ENCODE data around the gene TRAPPC4. TPM values are rescaled to one million over a fixed set of nuclear protein-coding genes. Genes with fewer than 3 reads are reported as not detected.
"Not testable (repeated sequence)": the region's sequence is repeated elsewhere in the genome, so short reads cannot be mapped to it uniquely, and the experiment has no call there.

Gene TRAPPC4
- total RNA-seq, 1 donor from 2014 or later: 32.7 TPM

DNA sequence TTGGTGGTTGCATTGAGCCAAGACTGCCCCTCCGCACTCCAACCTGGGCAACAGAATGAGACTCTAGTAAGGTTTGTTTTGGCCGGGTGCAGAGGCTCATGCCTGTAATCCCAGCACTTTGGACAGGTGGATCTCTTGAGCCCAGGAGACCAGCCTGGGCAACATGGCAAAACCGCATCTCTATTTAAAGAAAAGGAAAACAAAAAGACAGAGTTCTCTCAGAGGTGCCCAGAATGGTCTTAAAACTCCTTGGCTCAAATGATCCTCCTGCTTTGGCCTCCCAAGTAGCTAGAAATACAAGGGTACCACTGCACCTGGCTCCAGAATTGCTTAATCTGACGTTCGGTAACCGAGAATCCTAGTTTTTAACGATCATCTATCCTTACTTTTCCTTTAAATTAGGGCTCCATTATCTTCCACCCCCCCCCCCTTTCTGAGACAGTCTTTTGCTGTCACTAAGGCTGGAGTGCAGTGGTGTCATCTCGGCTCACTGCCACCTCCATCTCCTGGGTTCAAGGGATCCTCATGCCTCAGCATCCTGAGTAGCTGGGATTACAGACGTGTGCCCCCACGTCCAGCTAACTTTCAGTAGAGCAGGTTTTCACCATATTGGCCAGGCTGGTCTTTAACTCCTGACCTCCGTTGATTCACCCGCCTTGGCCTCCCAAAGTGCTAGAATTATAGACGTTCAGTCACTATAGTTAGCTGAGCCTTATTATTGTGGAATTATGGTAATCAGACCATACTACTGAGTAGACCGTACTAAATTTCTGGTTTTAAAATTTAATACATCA lies 2.2 kb upstream of the TRAPPC4 start:
- H3K4me3 ChIP-seq: peak overlapping the region; percentile 79
- H3K27me3 ChIP-seq (ENCODE audit: low read depth): no peaks in the 10 kb centered on the region
- H3K9me3 ChIP-seq (replicated peaks): no peaks in the 10 kb centered on the region
- H3K4me1 ChIP-seq: peaks cover 60% of the 10 kb centered on the region
- TF ChIP-seq, protein P1, sequence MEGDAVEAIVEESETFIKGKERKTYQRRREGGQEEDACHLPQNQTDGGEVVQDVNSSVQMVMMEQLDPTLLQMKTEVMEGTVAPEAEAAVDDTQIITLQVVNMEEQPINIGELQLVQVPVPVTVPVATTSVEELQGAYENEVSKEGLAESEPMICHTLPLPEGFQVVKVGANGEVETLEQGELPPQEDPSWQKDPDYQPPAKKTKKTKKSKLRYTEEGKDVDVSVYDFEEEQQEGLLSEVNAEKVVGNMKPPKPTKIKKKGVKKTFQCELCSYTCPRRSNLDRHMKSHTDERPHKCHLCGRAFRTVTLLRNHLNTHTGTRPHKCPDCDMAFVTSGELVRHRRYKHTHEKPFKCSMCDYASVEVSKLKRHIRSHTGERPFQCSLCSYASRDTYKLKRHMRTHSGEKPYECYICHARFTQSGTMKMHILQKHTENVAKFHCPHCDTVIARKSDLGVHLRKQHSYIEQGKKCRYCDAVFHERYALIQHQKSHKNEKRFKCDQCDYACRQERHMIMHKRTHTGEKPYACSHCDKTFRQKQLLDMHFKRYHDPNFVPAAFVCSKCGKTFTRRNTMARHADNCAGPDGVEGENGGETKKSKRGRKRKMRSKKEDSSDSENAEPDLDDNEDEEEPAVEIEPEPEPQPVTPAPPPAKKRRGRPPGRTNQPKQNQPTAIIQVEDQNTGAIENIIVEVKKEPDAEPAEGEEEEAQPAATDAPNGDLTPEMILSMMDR (IDR thresholded peaks at IDR 0.05; ENCODE audit: borderline replicate concordance): no peak
- intact Hi-C loops (cut with micrococcal nuclease): no loop called here
- no peak for DNase-seq
- peaks cover 55% of the 10 kb centered on the region for H3K36me3 ChIP-seq
- H3K27ac ChIP-seq (replicated peaks): no peak overlapping the region

DNA sequence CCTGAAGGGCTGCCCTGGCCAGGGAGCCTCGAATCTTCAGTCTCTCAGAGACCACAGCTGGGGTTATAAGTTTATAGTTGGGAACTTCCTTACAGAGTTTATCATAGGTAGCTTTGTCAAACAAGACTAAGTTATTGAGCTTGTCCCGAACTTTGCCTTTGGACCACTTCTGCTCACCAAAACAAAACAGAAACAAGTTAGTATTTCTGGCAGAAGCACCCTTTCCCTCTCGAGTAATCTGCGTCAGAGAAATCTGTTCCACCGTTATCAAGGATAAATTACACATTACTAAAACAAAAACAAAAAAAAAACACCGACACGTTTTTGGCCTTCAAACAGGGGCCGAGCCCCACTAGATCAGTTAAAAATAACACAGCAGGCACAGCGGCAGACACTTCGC lies 1.2 kb upstream of the TRAPPC4 start:
- Histone ChIP-seq H3K4me3 (peak overlapping the region; percentile 79), H3K36me3 (peaks cover 55% of the 10 kb centered on the region), H3K27ac (replicated peaks) (peak overlapping the region; percentile 97), H3K4me1 (peaks cover 64% of the 10 kb centered on the region)
- H3K9me3 ChIP-seq (replicated peaks); H3K27me3 ChIP-seq (ENCODE audit: low read depth); intact Hi-C loops (cut with micrococcal nuclease); DNase-seq: not testable (repeated sequence)

DNA sequence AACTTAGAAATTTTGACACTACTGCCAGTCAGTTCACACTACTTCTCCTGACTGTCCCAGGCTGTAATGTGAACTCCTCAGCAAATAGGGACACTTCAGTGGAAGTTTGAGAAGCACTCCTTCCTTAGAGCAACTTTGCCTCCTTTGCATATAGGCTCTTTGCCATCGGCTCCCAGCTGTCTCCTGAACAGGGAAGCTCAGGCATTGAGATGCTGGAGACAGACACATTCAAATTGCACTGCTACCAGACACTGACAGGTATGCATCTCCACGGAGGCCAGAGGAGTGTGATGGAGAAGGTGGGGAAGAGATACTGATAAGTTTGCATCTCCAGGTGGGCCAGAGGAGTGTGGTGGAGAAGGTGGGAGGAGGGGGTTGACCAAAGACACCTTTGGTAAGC lies 1.4 kb downstream of the TRAPPC4 start:
- intact Hi-C loops (cut with micrococcal nuclease): no loop called here
- Histone ChIP-seq H3K4me3 (peak overlapping the region; percentile 79), H3K9me3 (replicated peaks) (no peaks in the 10 kb centered on the region), H3K27ac (replicated peaks) (no peak overlapping the region), H3K36me3 (peaks cover 58% of the 10 kb centered on the region), H3K27me3 (ENCODE audit: low read depth) (no peaks in the 10 kb centered on the region), H3K4me1 (peaks cover 72% of the 10 kb centered on the region)
- no peak for DNase-seq
- TF ChIP-seq, protein P1 (IDR thresholded peaks at IDR 0.05; ENCODE audit: borderline replicate concordance): no peak

DNA sequence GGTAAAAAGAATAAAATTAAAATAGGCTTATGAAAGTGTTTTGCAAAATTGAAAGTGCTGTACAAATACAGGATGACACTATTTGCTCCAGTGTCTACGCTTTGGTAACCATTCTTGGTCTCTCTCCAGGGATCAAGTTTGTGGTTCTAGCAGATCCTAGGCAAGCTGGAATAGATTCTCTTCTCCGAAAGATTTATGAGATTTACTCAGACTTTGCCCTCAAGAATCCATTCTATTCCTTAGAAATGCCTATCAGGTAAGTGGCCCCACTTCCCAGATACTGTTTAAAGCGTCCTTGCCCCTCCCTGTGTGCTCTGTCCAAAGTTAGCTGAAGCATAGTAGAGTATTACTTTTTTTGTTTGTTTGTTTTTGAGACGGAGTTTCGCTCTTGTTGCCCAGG lies 3.1 kb downstream of the TRAPPC4 start:
- Histone ChIP-seq H3K27me3 (ENCODE audit: low read depth) (no peaks in the 10 kb centered on the region), H3K9me3 (replicated peaks) (no peaks in the 10 kb centered on the region), H3K4me1 (peaks cover 62% of the 10 kb centered on the region), H3K27ac (replicated peaks) (no peak overlapping the region), H3K4me3 (no peak overlapping the region), H3K36me3 (peaks cover 52% of the 10 kb centered on the region)
- TF ChIP-seq, protein P1 (IDR thresholded peaks at IDR 0.05; ENCODE audit: borderline replicate concordance): no peak
- intact Hi-C loops (cut with micrococcal nuclease): no loop called here
- no peak for DNase-seq

DNA sequence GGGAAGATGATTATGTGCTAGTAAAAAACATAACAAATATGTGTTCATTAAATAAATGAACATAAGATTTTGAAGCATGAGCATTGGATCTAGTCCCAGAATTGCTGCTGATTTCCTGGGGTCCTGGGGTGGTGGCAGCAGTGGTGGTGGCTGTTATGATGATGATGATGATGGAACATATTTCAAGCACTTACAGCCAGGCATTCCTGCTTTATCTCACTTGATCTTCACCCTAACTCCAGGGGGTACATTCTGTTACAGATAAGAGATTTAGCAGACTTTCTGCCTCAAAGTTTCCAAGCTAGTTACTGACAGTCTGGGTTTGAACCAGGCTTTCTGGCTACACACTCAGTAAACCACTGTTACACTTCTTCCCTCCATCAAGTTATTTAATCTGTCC lies 5.2 kb downstream of the TRAPPC4 start:
- Histone ChIP-seq H3K36me3 (peaks cover 59% of the 10 kb centered on the region), H3K4me3 (no peak overlapping the region), H3K27me3 (ENCODE audit: low read depth) (no peaks in the 10 kb centered on the region), H3K4me1 (peaks cover 48% of the 10 kb centered on the region), H3K9me3 (replicated peaks) (no peaks in the 10 kb centered on the region), H3K27ac (replicated peaks) (no peak overlapping the region)
- TF ChIP-seq, protein P1 (IDR thresholded peaks at IDR 0.05; ENCODE audit: borderline replicate concordance): no peak
- intact Hi-C loops (cut with micrococcal nuclease): no loop called here
- DNase-seq: no peak

DNA sequence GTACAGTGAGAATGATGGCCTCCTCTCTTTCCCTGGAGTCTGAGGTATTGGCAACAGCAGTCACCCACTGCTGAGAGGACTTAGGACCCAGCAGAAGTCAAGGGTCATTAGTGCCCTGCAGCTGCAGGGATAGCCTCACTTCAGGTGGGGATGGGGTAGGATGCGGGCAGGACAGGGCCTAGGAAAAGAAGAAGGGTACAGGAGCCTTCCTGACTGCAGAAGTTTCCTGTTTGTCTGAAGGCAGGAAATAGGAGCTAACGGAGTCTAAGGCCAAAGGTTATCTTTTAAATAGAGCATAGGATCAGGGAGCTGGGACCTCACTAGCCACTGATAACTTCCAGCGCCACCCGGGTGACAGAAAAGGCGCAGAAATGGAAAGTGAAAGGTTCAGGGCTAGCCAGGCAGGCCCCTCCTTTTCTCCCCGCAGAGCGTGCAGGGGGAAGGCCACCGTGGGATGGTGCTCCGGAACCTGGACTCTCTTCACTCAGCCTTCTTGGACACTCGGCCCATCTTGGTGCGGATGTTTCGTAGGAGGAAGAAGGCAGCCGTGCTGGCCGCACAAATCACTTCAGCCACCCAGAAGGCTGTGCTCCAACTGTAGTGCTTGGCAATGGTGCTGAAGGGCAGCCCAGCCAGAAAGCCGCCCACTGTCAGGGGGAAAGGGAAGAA lies 6.0 kb downstream of the TRAPPC4 start:
- peak overlapping the region; percentile 8 for H3K4me3 ChIP-seq
- no peak for DNase-seq
- H3K36me3 ChIP-seq: peaks cover 59% of the 10 kb centered on the region

More for the DNA sequence above, 6.0 kb downstream of the TRAPPC4 start:
- H3K27ac ChIP-seq (replicated peaks): peak overlapping the region; percentile 59
- intact Hi-C loops (cut with micrococcal nuclease): no loop called here
- H3K9me3 ChIP-seq (replicated peaks): no peaks in the 10 kb centered on the region
- TF ChIP-seq, protein P1 (IDR thresholded peaks at IDR 0.05; ENCODE audit: borderline replicate concordance): no peak
- H3K4me1 ChIP-seq: peaks cover 48% of the 10 kb centered on the region
- no peaks in the 10 kb centered on the region for H3K27me3 ChIP-seq (ENCODE audit: low read depth)
